GM18909 (cell line): Measurements from ENCODE around the gene LPAR6.
"Not testable (repeated sequence)": the region's sequence is repeated elsewhere in the genome, so short reads cannot be mapped to it uniquely, and the experiment has no call there.

ENCODE experiments used
- ATAC-seq: cut with Tn5 transposase; IDR thresholded peaks from one replicate; pipeline ENCODE4 v1.9.1; 2021; ENCODE audit warnings: mild to moderate bottlenecking; ENCODE audit not compliant: unreplicated experiment, poor library complexity

Gene LPAR6

GRCh38 chr13:48422003-48422402, 9.1 kb upstream of the LPAR6 start:
- ATAC-seq, result not testable (repeated sequence)

DNA sequence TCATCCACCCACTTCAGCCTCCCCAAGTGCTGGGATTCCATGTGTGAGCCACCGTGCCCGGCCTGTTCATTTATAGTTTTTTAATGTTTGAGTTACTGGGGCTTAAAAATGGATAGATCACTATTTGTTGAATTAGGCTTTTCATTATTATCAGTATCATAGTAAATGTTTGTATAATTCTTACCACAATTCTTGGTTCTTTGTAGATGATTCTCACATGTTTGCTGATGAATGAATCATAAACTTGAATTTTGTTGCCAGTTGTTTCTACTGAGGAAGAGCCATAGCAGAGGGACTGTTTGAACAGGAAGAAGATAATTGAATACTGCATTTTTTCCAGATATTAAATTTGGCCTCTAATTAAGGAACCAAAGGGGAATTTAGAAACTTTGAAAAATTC, 2.6 kb upstream of the LPAR6 start:
- no peak for ATAC-seq

GRCh38 chr13:48414501-48414900, 1.6 kb upstream of the LPAR6 start:
- ATAC-seq, result no peak

GRCh38 chr13:48411841-48412531, 927 bp downstream of the LPAR6 start:
- ATAC-seq, result no peak

DNA sequence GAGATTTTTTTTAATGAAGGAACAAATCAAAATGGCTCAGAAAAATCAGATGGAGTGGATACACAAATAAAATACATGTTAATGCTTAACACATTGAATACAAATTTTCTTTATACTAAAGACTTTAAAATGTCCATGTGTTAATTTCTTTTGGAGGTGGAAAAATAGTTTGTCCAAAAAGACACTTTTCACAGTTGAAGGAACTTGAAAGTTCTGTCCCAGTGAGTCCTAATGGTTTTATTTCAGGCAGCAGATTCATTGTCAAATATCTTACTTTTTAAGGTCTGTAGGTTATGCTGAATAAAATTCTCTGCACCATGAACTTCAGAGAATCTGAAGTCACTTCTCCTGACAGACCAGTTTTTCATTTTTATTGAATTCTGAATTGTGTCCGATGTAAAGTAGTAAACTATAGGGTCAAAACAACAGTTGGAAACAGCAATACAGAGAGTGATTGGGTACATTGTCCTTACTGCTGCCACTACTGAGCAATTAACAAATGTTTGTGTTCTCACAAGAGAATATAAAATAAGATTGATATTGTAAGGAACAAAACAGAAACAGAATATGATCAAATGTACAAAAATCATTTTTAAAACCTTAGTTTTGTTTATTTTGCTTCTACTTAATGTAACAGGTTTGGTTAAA, 1.6 kb downstream of the LPAR6 start:
- ATAC-seq, result no peak

DNA sequence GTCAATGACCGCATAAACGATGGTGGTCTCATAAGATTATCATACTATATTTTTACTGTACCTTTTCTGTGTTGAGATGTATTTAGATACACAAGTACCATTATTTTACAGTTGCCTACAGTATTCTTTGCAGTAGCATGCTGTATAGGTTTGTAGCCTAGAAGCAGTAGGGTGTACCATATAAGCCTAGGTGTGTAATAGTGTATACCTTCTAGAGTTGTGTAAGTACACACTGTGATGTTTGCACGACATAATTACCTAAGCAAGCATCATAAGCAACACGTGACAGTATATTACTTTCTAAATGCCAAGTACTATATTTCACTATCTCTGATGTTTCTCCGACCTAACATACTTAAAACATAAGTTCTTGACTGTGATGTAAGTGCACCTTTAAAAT, 2.7 kb downstream of the LPAR6 start:
- ATAC-seq, result no peak

- ATAC-seq, result no peak
Measured at GRCh38 chr13:48405875-48406274, 7.0 kb downstream of the LPAR6 start.

DNA sequence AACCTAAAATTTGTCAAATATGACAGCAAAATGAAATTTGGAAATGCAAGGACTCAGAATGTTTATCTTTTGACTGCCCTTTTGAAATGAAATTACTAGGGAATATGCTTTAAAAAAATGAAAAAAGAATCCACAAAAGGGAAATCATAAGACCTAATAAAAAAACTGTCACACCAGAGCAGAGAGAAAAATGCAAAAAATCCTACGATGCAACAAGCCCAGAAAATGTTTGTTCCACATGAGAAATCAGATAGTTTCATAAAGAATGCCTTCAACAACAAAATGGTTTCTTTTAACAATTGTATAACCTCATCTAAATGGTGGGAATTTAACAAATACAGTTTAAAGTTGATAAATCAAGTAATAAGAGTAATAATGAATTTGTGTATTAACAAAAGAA, 8.0 kb downstream of the LPAR6 start:
- ATAC-seq, result no peak

DNA sequence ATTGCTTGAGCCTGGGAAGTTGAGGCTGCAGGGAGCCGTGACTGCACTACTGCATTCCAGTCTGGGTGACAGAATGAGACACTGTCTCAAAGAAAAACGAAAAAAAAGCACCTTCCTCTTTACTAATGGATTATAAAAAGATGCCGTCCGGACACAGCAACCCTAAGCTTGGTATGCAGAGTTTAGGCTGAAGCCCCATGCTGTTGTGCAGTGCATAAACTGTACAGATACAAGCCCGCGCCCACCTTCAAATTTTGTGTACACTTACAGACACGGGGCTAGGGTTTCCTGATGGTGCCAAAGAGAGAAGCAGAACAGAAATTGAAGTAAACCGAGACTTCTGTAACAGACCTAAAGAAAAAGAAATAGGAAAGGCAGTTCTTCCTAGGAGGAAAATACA, 9.0 kb downstream of the LPAR6 start:
- ATAC-seq, result no peak

GRCh38 chr13:48403151-48403631, 9.7 kb downstream of the LPAR6 start:
- ATAC-seq, result peak; percentile 64

DNA sequence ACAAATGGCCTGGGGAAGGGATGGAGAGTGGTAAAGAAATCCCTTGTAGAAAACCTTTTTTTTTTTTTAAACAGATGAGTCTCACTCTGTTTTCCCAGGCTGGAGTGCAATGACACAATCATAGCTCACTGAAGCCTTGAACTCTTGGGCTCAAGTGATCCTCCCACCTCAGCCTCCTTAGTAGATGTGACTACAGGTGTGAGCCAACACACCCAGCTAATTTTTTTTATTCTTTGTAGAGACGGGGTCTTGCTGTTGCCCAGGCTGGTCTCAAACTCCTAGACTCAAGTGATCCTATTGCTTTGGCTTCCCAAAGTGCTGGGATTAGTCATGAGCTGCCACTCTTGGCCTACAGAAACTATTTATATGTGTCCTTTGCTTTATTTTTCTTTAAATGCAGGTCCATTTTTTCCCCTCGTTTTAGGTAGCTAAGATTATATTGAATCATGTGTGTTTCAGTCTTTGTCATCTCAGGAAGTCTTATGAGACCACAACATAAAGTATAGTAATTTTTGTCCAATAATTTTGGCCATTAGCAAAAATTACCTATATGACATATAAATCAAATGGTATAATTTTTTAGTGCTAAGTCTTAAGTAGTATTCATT, 10.5 kb downstream of the LPAR6 start:
- ATAC-seq, result no peak

GRCh38 chr13:48401480-48401879, 11.4 kb downstream of the LPAR6 start:
- ATAC-seq, result no peak

- ATAC-seq, result peak; percentile 37
Measured at GRCh38 chr13:48400850-48401291, 12.0 kb downstream of the LPAR6 start.

DNA sequence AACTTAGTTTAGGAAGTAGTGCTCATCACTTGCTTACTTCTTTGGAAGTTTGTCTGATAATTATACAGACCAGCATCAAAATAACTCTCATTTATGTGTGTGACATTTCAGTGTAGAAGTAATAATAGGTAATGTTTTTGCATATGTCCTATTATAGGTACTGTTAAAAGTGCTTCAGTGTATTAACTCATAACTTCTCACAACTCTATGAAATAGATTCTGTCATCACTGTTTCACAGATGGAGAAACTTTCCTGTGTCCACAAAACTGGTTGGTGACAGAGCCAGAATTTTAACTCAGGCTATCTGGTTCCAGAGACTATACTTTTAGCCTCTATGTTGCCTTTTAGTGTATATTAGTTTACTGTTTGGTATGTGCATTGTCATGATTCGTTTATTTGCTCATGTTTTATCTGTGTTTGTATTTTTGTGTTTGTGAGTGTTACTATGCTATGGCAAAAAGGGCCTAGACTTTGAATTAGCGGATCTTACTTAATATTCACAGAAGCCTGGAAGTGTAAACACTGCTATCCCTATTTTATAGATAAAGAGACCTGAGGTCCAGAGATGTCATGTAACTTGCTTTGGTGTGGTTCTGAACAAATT, 12.7 kb downstream of the LPAR6 start:
- no peak for ATAC-seq

- no peak for ATAC-seq
Measured at GRCh38 chr13:48398450-48399095, 14.3 kb downstream of the LPAR6 start.

GRCh38 chr13:48397744-48398143, 15.2 kb downstream of the LPAR6 start:
- ATAC-seq, result no peak

DNA sequence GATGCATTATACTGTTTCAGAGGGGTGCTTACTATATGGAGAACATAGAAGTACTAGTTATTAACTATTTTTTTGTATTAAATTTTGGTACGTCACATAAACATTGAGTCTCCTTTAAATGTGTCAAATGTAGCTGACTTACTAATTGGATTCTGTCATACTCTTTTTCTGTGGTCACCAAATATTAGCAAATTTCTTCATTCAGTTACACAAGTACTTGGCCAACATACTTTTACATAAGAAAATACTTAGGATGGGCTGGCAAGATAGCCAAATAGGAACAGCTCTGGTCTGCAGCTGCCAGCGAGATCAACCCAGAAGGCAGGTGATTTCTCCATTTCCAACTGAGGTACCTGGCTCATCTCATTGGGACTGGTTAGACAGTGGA, 19.2 kb downstream of the LPAR6 start:
- ATAC-seq, result no peak

DNA sequence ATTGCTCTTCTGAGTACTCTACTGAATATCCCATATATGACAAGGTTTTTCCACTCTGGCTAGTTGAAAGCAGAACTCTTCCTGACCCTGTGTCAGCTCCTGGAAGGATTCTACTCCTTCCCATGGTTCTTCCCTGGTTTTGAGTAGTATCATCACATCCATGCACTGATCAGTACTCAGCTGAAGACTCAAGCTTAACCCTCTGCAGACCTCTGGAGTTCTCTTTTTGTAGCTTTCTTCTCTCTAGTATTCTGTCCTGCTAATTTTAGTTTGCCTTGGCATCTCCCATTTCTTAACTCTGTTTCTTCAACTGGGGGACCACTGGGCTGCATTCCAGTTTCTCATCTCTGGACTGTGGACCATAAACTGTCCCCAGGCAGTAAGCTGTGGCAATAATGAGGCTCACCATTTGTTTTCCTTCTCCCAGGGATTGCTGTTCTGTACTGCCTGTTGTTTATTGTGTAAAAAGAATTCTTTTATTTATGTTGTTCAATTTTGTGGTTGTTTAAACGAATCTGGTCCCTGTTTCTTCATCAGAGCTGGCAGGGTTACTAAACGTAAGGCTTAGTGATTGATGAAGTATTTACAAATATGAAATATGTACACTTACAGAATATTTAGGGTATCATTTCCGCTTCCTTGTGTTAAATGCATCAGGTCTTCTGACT, 19.7 kb downstream of the LPAR6 start:
- ATAC-seq, result no peak

DNA sequence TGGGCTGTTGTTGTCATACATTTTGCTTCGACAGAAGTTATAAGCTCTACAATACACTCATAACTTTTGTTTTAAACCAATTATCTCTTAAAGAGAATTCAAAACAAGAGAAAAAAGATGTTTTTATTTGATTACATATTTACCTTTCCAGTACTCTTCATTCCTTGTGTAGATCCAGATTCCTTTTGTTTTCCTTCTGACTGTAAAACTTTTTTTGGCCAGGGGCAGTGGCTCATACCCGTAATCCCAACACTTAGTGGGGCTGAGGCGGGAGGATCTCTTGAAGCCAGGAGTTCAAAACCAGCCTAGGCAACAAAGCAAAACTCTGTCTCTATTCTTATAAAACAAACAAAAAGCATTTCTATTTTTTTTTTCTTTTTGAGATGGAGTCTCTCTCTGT, 21.7 kb downstream of the LPAR6 start:
- ATAC-seq, result no peak

DNA sequence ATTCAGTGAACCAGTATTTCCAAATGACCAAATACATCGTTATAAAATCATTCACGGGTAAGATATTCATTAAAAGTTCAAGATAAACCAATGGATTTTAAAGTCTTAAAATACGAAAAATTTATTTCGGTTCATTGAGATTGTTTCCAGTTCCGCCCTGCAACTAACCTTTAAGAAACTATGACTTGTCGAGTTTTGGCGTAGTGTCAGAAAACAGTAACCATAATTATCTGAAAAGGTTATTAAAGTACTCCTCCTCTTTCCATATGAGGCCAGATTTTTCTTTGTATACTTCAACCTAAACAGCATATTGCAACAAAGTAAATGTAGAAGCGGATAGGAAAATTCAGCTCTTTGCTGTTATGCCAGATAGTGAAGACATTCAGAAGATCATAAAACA, 26.1 kb downstream of the LPAR6 start:
- ATAC-seq, result no peak
